Renal cortical epithelial cell (primary cell): Measurements from ENCODE around the gene SAMD8. TPM values are rescaled to one million over a fixed set of nuclear protein-coding genes. Genes with fewer than 3 reads are reported as not detected.
"Not testable (repeated sequence)": the region's sequence is repeated elsewhere in the genome, so short reads cannot be mapped to it uniquely, and the experiment has no call there.

Experiments
- DNase-seq: peaks from one replicate; pipeline ENCODE4 v3.0.0-alpha.2; 2011; ENCODE audit warnings: low read depth
- total RNA-seq: library from RNA; depleted of rRNA; stranded (reverse); fragments of >200 nt; gene quantifications from 2 replicates; pipeline ENCODE4 v1.2.3, GENCODE V29; 2014

SAMD8 gene
- total RNA-seq, 1 donor from 2014 or later: 36.4 TPM

DNA sequence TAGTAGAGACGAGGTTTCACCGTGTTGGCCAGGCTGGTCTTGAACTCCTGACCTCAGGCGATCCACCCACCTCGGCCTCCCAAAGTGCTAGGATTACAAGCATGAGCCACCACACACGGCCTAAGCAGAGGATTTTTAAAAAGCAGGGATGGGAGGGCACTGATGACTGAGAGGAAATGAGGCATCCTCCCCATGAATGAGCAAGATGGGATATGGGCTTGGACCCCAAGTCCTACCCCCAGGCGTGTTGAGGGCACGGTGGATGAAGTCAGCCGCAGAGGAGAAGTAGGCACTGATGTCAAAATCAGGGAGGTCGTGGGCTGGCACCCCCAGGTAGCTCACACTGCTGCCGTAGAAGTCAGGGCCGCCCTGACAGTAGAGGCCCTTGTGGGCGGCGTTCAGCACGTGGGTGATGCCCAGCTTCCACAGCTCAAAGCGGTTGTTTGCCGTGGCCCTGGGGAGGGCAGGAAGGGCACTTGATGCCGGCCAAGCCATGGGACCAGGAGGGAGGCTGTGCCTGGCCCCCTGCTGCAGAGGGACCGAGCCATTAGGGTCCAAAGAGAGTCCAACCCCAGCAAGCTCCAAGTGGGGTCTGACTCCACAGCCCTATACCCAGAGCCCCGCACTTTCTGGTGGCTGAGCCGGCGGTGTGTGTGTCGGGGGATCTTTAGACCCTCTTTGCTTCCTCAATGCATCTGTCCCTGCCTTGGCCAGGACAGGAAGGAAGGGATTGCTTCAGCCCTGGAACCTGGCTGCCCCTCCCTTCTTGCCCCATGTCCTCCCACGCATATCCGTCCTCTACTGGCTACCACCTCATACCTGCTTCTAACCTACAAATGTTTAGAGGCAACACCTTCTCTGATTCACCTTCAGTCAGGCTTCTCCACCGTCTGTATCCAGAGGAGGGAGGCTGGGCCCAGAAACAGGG lies 3.4 kb upstream of the SAMD8 start:
- DNase-seq: peak; percentile 21

- no peak for DNase-seq
These were observed 2.6 kb upstream of the SAMD8 start for GRCh38 chr10:75108684-75109458.

DNA sequence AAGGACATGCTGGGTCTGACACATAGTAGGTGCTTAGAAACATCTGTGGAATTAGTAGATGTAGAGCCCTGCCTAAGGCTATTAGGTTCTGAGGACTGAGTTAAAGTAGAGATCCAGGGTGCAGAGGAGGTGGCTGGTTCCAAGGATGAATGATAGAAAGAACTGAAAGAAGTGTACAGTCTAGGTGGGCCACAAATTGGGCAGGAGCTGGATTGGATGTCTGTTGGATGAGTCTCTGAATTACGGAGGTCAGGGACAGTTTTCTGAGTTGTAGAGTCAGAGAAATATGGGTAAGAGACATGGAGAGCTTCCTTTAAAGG lies 2.0 kb upstream of the SAMD8 start:
- DNase-seq: no peak

DNA sequence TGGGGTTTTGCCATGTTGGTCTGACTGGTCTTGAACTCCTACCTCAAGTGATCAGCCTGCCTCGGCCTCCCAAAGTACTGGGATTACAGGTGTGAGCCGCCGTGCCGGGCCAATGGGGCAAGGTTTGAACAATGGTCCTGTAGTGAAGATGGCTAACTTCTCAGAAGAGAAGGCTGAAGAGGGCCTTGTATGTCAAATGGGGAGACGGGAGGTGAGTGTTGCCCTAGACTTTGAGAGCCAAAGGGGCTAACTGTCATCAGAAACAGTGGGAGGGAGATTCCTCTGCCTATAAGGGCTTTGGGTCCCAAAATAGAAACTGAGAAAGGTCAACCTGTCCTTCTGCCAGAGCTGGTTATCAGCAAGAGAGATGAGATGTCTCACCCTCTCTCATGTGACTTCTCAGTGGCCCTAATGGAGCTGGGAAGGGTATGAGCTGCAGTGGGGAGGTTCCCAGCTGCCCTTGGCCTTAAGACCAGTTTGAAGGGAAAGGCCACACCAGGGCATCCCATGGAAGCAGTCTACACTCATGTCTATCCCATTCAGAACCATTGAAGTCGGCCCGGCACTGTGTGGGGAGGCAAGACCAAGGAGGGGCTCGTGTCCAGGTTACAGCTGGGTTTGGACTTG lies 1.3 kb upstream of the SAMD8 start:
- DNase-seq: no peak

GRCh38 chr10:75111907-75112679 lies 637 bp downstream of the SAMD8 start:
- DNase-seq: peak; percentile 31

DNA sequence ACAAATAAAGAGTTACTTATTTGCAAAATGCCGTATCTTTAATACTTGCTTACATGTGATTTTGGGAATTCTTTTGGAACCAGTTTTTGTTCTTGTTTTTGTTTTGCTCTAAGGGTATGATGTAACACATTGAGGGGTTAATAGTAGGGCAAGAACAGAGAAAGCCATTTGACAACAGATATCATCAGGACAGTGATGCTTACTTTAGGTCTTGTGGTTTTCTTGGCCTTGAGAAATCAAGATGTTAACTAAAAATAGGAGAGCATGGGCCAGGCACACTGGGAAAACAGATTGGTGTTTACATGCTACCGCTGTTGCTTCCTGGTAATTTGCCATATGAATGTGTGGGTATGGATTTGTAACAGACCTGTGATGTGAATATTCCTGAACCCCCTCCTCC lies 3.7 kb downstream of the SAMD8 start:
- DNase-seq: no peak

DNA sequence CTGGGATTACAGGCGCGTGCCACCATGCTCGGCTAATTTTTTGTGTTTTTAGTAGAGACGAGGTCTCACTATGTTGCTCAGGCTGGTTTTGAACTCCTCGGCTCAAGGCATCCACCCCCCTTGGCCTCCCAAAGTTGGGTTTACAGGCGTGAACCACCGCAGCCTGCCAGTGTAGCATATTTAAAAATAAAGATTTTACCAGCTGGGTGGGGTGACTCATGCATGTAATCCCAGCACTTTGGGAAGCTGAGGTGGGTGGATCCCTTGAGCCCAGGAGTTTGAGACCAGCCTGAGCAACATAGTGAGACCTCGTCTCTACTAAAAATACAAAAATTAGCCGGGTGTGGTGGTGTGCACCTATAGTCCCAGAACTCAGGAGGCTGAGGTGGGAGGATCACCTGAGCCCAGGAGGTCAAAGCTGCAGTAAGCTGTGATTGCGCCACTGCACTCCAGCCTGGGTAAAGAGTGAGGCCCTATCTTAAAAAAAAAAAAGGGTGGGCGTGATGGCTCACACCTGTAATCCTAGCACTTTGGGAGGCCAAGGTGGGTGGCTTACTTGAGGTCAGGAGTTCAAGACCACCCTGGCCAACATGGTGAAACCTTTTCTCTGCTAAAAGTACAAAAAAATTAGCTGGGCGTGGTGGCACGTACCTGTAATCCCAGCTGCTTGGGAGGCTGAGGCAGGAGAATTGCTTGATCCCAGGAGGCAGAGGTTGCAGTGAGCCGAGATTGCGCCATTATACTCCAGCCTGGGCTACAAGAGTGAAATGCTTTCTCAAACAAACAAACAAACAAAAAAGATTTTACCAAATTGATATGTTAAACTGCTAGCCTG lies 5.7 kb downstream of the SAMD8 start:
- DNase-seq: not testable (repeated sequence)

DNA sequence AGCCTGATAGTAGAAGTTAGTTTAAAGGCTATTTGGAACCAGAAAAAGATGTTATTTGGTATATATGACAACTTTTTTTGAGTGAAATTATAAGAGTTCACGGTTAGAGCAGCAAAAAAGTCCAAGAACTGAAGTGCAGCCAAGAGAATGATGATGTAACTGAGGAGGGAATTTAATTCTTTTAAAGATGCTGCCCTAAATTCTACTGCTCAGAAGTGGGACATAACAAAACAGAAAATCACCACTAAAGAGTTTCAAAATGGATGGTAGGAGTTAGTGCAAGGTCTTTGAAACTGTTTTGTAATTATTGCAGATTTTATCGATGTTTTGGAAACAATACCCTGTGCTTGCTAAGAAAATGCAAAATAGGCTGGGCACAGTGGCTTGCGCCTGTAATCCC lies 6.5 kb downstream of the SAMD8 start:
- DNase-seq: no peak

GRCh38 chr10:75119444-75120066 lies 8.1 kb downstream of the SAMD8 start:
- not testable (repeated sequence) for DNase-seq

- DNase-seq: peak; percentile 4
These were observed 9.9 kb downstream of the SAMD8 start for GRCh38 chr10:75121322-75121721.

DNA sequence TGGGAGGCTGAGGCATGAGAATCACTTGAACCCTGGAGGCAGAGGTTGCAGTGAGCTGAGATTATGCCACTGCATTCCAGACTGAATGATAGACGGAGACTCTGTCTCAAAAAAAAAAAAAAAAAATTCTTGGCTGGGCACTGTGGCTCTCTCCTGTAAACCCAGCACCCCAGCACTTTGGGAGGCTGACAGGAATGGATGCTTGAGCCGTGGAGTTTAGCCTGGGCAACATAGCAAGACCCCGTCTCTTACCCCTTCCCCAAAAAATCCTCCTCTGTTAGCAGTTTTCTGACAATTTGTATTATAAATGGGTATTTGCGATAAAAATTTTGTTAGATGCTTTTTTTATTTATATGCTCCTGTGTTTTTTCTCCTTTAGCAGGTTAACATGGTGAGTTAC lies 11.0 kb downstream of the SAMD8 start:
- DNase-seq: no peak

DNA sequence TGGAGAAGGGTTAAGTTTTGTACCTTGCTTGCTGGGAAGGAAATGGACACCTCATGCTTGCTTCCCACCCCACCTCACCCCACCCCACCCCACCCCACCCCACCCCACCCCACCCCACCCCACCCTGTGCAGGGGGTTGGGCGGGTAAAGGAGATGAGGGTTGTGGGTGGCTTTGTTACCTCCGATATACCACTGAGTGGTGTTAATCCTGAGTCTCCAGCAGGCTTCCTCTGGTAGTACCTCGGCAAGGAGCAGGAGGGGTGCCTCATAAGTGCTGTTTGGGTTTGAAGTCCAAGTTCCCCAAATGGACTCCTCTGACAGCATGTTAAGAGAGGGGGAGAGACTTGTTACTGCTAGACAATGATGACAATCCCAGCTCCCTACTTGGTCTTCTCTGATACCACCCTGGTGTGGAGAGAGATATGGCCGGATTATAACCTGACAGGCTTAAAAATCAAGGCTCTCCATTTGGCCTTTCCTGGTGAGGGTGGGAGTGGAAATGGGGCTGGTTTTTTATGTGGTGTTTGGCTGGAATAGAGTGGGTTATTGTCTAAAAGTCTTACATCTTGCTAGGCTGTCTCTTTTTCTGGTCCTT lies 11.7 kb downstream of the SAMD8 start:
- DNase-seq: no peak

DNA sequence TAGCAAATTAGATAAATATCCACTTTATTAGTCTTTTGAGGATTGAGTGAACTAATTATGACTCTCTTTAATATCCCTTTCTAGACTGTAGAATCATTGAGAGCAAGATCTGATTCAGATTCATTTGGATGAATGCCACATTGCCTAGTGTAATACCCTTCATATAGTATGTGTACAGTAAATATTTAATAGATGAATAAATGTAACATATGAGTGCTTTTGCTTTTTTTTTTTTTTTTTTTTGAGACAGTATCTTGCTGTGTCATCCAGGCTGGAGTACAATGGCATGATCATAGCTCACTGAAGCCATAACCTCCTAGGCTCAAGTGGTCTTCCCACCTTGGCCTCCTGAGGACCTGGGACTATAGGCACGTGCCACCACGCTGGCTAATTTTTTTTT lies 14.8 kb downstream of the SAMD8 start:
- no peak for DNase-seq

- DNase-seq: peak; percentile 11
These were observed 16.0 kb downstream of the SAMD8 start for GRCh38 chr10:75127471-75127870.

DNA sequence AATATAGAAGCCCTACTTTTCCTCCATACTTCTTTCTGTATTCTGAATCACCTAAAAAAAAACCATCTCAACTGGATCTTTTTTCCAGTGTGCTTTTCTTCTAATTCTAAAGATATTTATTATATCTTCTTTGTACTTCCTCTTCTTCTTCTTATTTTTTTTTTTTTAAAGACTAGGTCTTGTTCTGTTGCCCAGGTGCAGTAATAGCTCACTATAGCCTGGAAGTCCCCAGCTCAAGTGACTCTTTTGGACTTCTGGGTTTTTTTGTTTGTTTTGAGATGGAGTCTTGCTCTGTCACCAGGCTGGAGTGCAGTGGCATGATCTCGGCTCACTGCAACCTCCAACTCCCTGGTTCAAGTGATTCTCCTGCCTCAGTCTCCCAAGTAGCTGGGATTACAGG lies 17.5 kb downstream of the SAMD8 start:
- not testable (repeated sequence) for DNase-seq

DNA sequence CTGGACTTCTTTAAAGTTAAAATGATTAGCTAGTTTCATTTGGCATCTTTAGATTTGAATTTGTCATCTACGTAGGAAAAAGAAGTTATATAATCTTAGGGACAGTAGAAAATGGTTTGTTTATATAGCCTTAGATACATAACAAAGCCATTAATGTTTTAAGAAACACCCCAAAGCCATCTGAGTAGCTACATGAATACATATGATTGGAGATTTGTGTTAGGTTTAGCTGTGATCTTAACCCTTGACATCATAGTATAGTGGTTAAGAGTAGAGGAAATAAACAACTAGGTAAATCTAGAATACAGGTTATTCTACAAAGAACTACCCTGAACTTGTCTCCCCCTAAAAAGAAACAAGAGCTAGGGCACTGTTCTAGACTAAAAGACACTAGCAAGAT lies 18.1 kb downstream of the SAMD8 start:
- DNase-seq: no peak

- DNase-seq: not testable (repeated sequence)
These were observed 22.2 kb downstream of the SAMD8 start for GRCh38 chr10:75133701-75134100.

DNA sequence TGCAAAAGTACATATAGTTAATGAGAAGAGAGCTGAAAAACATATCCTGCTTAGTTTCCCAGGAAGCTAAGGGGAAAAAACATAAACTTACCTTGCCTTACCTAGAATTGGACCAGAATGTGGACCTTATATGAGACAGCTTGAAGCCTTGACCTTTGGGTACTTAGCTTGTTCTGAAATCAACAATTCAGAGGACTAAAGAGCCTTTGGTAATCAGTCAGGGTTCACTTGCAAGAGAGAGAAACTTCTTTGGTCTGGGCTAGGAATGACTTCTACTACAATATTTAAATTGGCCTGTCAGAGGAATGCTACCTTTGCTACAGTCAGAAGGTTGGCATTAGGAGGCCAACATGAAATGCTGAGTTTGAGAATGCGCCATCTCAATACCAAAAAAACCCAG lies 24.9 kb downstream of the SAMD8 start:
- peak; percentile 61 for DNase-seq

DNA sequence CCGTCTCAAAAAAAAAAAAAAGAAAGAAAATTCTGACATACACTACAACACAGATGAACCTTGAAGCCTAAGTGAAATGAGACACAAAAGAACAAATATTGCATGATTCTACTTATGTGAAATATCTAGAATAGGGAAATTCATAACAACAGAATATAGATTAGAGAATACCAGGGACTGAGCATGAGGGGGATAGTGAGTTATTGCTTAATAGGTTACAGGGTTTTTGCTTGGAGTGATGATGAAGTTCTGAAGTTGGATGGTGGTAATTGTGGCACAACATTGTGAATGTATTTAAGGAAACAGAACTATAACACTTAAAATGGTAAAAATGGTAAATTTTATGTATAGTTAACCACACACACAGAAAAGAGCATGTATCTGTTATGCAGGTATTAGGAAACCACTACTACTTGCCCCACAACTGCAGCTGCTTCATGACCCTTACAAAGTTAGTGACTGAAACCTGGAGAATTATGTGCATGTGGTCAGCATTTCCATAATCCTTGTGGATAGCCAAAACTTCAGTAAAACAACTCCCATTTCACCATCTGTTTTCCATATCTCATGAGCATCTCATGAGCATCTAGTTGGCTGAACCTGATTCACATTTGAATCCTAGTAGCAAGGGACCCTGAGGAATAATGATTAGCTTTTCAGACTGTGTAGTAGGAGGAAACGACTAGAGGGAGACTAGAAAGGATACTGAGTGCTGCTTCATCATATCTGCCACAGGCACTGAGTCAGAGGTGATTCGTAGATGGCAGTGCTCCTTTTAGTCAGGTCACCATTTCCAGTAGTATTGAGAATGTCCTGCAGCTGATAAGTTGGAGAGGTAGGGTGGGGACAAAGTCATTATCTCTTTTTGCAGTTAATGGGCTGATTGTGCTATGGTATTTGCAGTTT lies 26.3 kb downstream of the SAMD8 start:
- peak; percentile 62 for DNase-seq
